Aorta (tissue), 5 donors: Measurements from ENCODE around the gene RASGRF2. TPM values are rescaled to one million over a fixed set of nuclear protein-coding genes. Genes with fewer than 3 reads are reported as not detected.

Source experiments
- ATAC-seq: fragments of 200-7000 bp; cut with Tn5 transposase; one replicate; pipeline ENCODE4 v1.9.1; 2022; ENCODE audit warnings: moderate library complexity; ENCODE audit not compliant: low FRiP score
- DNase-seq, 2 donors: peaks; one replicate each; pipeline ENCODE4 v3.0.0-alpha.2; 2020
- H3K27ac ChIP-seq, 2 donors: one replicate each; pipeline ENCODE4 v1.5.1; 2013; ENCODE audit warnings: low read length in 2 of 2, mild to moderate bottlenecking in 2 of 2, moderate library complexity in 2 of 2, control low read depth in 1 of 2, inconsistent platforms in 1 of 2, low read depth in 1 of 2
- H3K27me3 ChIP-seq, 2 donors: one replicate each; pipeline ENCODE4 v1.6.1; 2013; ENCODE audit warnings: control low read depth in 1 of 2, low read length in 1 of 2, mild to moderate bottlenecking in 1 of 2, moderate library complexity in 1 of 2; ENCODE audit not compliant: insufficient read depth in 2 of 2, control insufficient read depth in 1 of 2
- H3K36me3 ChIP-seq, 2 donors: one replicate each; pipeline ENCODE4 v1.6.1; 2013; ENCODE audit warnings: control low read depth in 1 of 2, low read length in 1 of 2, mild to moderate bottlenecking in 1 of 2; ENCODE audit not compliant: insufficient read depth in 2 of 2, control insufficient read depth in 1 of 2
- H3K4me1 ChIP-seq, 2 donors: one replicate each; pipeline ENCODE4 v1.6.1; 2013; ENCODE audit warnings: low read length in 2 of 2, control low read depth in 1 of 2, mild to moderate bottlenecking in 1 of 2, moderate library complexity in 1 of 2; ENCODE audit not compliant: insufficient read depth in 2 of 2, control insufficient read depth in 1 of 2
- H3K4me3 ChIP-seq, 2 donors: one replicate each; pipeline ENCODE4 v1.5.1; 2013; ENCODE audit warnings: low read length in 2 of 2, control low read depth in 1 of 2, mild to moderate bottlenecking in 1 of 2
- H3K9me3 ChIP-seq: one replicate; pipeline ENCODE4 v1.6.1; 2013; ENCODE audit warnings: mild to moderate bottlenecking, low read length; ENCODE audit not compliant: control insufficient read depth
- WGBS, 2 donors: extraction: QIAGEN DNeasy Blood & Tissue Kit; methylation state at CpG; one replicate each; pipeline ENCODE4 v1.1.7; 2013; 5-methylcytosine and 5-hydroxymethylcytosine counted together
- intact Hi-C, 2 donors: fragments of 100-400 bp; cut with DNase I; formaldehyde crosslinking; loops; one replicate each; pipeline versions ENCODE4 v1.14.2 to v1.15.0; 2022
- polyA plus RNA-seq, 2 donors: library from polyadenylated mRNA; stranded (reverse); fragments of 200-250 nt; gene quantifications; one replicate each; pipeline ENCODE4 v1.2.3, GENCODE V29; 2013
- total RNA-seq, 2 donors: library from RNA; stranded (reverse); fragmentation: NEBNext Ultra II Directional; extraction: Animal tissue kit (Norgen Biotek cat#: 25700); gene quantifications; one replicate each; pipeline ENCODE4 v1.2.1, GENCODE V29; 2021
- donor health status: healthy with polysubstance abuse.
- donor health status: Bipolar disorder and iron deficiency.
- donor health status: DM: no; HTN: no; CAD: no.
- donor health status: DM: no; HTN: no; CAD: no.
- donor health status: DM: yes; HTN: yes; CAD: no.

RASGRF2 gene
- total and polyA plus RNA-seq, 4 donors: 2.3 to 17.4 (median 5.7) TPM

DNA sequence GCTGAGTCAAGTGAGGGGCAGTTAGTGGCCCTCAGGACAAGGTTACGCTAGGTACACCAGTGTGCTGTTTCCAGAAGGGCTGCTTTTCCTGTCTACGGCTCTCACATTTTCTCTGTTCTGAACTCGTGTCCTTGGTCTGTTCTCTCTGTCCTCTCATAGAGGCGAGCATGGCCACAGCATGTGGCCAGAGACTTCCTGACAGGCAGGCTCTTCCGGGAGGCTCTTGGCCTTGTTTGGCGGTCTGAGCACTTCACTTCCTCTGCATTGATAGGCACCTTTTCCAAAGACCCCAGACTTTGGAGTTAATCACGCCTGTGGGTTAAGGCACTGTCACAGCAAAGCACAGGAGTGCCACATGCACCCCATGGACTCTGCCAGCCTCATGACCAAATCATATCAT, 274.1 kb downstream of the RASGRF2 start:
- ATAC-seq (no peak), DNase-seq (no peak)
- Histone ChIP-seq H3K36me3 (no peaks in the 10 kb centered on the region), H3K9me3 (no peaks in the 10 kb centered on the region), H3K4me3 (no peak overlapping the region), H3K4me1 (no peaks in the 10 kb centered on the region), H3K27me3 (no peaks in the 10 kb centered on the region), H3K27ac (peak overlapping the region in 1 of 2 donors; percentile 87)
- intact Hi-C loops: loop anchor here in 1 of 2 donors (5.0 to 10.0 kb wide), 3 partner anchors 68 to 621 kb away; partner anchors contain the start of genes SSBP2 and ZCCHC9
- 79 to 82% methylated on average over 7 of the region's 7 CpGs for WGBS, 2 donors

DNA sequence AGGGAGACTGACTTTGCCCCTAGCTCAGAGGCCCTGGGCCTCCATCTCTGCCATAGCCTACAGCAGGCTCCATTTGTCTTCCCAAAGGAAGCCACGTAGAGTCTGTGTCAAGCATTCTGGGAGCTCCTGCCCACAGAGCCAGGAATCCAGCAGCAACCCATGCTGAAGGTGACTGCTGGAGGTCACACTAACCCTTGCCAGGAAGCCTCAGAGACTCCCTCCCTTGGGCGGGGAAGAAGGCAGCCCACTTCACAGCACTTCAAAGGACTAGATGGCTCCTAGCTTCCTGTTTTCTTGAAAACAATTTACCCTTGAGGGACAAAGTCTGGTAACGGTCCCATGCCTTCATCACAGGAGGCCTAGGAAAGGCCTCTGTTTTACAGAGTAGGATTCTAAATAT, 274.6 kb downstream of the RASGRF2 start:
- no peaks in the 10 kb centered on the region for H3K9me3 ChIP-seq
- no peaks in the 10 kb centered on the region for H3K36me3 ChIP-seq
- H3K4me3 ChIP-seq: no peak overlapping the region
- WGBS, 2 donors: 71 to 75% methylated on average over 3 of the region's 3 CpGs
- H3K27ac ChIP-seq: peak overlapping the region; percentile 46 to 87
- H3K4me1 ChIP-seq: no peaks in the 10 kb centered on the region
- DNase-seq (no peak), ATAC-seq (no peak)
- H3K27me3 ChIP-seq: no peaks in the 10 kb centered on the region
- intact Hi-C loops: loop anchor here in 1 of 2 donors (5.0 to 10.0 kb wide), 3 partner anchors 68 to 620 kb away; partner anchors contain the start of genes SSBP2 and ZCCHC9

DNA sequence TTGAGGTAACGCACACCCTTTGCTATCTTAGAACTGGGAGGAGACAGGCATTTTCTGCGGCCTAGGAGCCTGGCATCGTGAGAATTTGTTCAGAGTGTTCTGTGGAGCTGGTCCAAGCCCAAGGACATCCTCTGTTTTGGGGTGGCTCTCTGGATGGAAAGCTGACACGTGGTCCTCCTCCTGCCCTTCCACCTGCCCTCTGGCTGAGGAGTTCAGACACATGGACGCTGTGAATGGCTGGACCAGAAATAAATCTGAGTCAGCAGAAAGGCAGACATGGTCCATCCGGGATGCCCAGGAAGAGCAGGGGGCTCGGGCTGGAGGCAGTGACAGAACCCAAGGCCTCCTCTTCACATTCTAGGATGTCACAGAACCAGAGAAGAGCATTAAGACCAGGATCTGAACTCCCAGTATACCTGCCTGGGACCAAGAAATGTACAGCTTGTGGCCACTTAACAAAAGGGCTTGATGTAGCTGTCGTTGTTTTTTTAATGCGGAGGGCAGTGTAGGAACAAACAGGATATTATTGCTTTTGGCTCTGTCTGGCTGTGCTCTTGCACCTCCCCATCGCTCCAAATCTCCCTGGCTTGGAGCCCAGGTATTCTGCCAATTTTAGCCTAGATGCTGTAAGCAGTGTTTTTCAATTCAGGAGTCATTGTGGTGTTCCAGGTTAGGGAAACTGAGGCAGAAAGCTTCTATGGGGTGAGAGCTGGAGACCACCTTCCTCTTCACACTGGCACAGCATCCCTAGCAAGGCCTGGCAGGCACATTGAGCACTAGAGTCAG, 275.3 kb downstream of the RASGRF2 start:
- Histone ChIP-seq H3K36me3 (no peaks in the 10 kb centered on the region), H3K27me3 (no peaks in the 10 kb centered on the region), H3K4me3 (no peak overlapping the region), H3K4me1 (no peaks in the 10 kb centered on the region), H3K9me3 (no peaks in the 10 kb centered on the region), H3K27ac (peak overlapping the region; percentile 46 to 87)
- 14 to 15% methylated on average over 10 of the region's 10 CpGs for WGBS, 2 donors
- ATAC-seq (peak; percentile 45), DNase-seq (peak in 1 of 2 donors; percentile 73)
- intact Hi-C loops: loop anchor here in 1 of 2 donors (10.0 kb wide), 2 partner anchors 519 to 619 kb away; partner anchors contain the start of gene SSBP2

DNA sequence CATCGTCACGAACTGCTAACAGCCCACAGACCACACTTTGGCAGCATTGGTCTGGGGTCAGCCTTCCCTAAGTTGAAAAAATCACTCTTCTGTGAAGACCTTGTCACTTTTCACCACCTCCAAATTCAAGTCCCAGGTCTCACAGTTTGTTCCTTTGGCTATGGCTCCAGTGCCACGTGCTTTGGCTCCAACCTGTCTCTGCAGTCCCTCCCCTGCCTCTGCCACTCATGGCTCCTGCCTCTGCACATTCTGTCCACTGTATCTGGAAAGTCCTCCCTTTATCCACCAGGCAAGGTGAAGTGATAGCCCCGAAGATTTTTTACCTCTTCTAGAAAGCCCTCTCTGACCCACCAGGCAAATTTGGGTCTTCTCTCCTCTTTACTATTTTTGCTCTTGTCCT, 278.3 kb downstream of the RASGRF2 start:
- ATAC-seq (no peak), DNase-seq (no peak)
- WGBS, 2 donors: 79 to 81% methylated on average over 4 of the region's 4 CpGs
- intact Hi-C loops: loop anchor here in 1 of 2 donors (10.0 kb wide), 2 partner anchors 516 to 616 kb away; partner anchors contain the start of gene SSBP2
- no peaks in the 10 kb centered on the region for H3K4me1 ChIP-seq
- no peaks in the 10 kb centered on the region for H3K9me3 ChIP-seq
- H3K27ac ChIP-seq: no peak overlapping the region
- H3K27me3 ChIP-seq: no peaks in the 10 kb centered on the region
- no peaks in the 10 kb centered on the region for H3K36me3 ChIP-seq
- H3K4me3 ChIP-seq: no peak overlapping the region

DNA sequence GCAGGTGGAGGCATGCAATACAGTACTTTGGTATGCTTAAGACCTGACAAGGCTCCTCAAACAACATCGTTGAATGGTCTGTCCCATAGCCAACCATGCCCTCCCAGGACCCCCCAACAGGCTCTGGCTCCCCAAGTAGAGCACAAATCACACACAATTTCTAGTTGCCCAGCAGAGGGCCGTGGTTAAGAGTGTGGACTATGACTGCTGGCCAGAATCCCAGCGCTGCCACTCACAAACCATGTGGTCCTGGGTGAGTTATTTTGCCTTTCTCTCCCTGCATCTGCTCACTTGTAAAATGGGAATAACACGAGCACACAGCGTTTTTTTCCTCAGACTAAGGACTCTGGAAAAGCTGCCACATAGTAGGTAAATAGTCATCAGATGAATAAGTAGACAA, 279.4 kb downstream of the RASGRF2 start:
- intact Hi-C loops: loop anchor here in 1 of 2 donors (10.0 kb wide), 2 partner anchors 515 to 615 kb away; partner anchors contain the start of gene SSBP2
- Histone ChIP-seq H3K4me3 (no peak overlapping the region), H3K36me3 (no peaks in the 10 kb centered on the region), H3K4me1 (no peaks in the 10 kb centered on the region), H3K27ac (no peak overlapping the region), H3K27me3 (no peaks in the 10 kb centered on the region), H3K9me3 (no peaks in the 10 kb centered on the region)
- ATAC-seq: no peak
- peak in 1 of 2 donors; percentile 51 for DNase-seq
- WGBS, 2 donors: 32 to 59% methylated on average over 5 of the region's 5 CpGs

DNA sequence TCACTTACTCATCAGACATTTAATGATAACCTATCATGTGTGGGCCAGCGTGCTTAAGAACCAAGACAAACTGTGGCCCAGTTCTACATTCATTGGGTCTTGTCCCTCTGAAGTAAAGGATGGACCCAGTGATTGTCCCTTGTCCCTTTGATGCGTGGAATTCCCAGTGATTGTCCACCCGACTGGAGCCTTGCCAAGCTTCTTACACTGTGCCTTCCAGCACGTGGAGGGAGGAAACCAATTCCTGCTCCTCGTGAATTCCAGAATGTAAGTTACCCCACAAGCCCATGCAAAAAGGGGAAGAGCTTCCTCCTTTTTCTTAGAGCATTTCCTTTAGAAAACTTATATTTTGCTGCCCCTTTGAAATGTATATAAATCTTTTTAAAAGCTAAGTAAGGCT, 280.8 kb downstream of the RASGRF2 start:
- ATAC-seq: no peak
- Histone ChIP-seq H3K27me3 (no peaks in the 10 kb centered on the region), H3K4me1 (no peaks in the 10 kb centered on the region), H3K27ac (no peak overlapping the region), H3K4me3 (no peak overlapping the region), H3K9me3 (no peaks in the 10 kb centered on the region), H3K36me3 (no peaks in the 10 kb centered on the region)
- 50 to 52% methylated on average over 5 of the region's 5 CpGs for WGBS, 2 donors
- DNase-seq: no peak
- intact Hi-C loops: no loop called here

DNA sequence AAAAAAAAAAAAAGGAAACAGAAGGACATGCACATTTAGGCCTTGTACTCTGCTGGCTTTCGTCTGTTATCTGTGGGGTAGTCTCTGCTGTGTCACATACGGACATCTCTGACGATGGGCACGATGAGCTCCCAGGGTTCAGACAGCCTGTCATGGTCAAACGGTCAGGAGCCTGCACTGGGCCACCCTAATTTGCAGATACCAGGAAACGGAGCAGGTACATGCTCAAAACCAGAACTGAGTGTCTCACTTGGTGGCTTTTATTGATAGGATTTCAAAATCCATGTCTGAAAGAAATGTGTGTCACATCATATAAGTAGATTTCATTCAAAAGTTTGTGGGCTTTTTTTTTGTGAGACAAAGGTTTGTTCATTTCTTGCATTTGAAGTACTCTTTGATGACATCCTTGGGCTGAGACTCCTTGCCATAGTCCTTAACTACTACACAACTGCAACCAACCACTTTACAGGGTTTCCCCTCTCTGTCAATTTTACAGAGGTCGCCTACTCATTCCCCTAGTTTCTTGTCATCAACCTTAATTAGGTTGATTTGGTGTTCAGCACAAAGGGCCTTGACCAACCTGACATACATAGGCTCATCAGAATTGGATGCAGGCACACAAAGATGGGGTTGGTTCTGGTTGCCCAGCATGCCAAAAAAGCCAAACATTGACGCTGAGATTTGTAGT, 281.9 kb downstream of the RASGRF2 start:
- WGBS, 2 donors: 82 to 85% methylated on average over 8 of the region's 8 CpGs
- intact Hi-C loops: no loop called here
- H3K27me3 ChIP-seq: no peaks in the 10 kb centered on the region
- no peaks in the 10 kb centered on the region for H3K9me3 ChIP-seq
- H3K4me3 ChIP-seq: no peak overlapping the region
- no peaks in the 10 kb centered on the region for H3K36me3 ChIP-seq
- peak overlapping the region in 1 of 2 donors; percentile 37 for H3K27ac ChIP-seq
- no peaks in the 10 kb centered on the region for H3K4me1 ChIP-seq
- DNase-seq (no peak), ATAC-seq (no peak)

DNA sequence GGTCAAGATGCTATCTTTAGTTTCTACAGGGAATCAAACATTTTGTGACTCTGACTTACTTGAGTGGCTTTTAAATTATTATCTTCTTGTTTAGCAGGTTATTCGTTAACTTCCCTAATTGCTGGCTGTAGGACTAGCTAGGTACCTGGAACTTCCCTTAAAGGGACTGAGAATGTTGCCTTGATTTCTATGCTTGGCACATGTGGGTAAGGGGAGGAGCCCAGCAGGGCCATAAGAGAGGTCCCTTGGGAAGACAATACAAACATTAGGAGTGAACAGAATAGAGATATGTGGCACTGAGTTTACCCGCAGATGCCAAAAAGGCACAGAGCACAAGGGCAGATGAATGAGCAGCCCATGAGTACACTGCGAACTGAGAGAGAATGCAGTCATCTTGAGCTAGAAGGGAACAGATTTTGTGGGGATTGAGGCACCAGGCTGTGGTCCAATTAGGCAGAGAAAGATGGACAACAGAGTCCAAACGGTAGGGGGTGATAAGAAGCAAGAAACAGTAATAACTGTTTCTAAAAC, 282.8 kb downstream of the RASGRF2 start:
- H3K4me1 ChIP-seq: no peaks in the 10 kb centered on the region
- H3K36me3 ChIP-seq: no peaks in the 10 kb centered on the region
- H3K9me3 ChIP-seq: no peaks in the 10 kb centered on the region
- peak; percentile 43 for ATAC-seq
- H3K27me3 ChIP-seq: no peaks in the 10 kb centered on the region
- intact Hi-C loops: no loop called here
- WGBS, 2 donors: 15 to 16% methylated on average over 4 of the region's 4 CpGs
- peak overlapping the region; percentile 32 to 49 for H3K27ac ChIP-seq
- no peak for DNase-seq
- no peak overlapping the region for H3K4me3 ChIP-seq
